HG02981 (cell line): ENCODE results near the gene BIRC5.
"Not testable (repeated sequence)": the region's sequence is repeated elsewhere in the genome, so short reads cannot be mapped to it uniquely, and the experiment has no call there.

ENCODE experiments used
- ATAC-seq: cut with Tn5 transposase; IDR thresholded peaks from one replicate; pipeline ENCODE4 v1.9.1; 2021; ENCODE audit warnings: mild to moderate bottlenecking, moderate library complexity; ENCODE audit not compliant: unreplicated experiment

BIRC5 gene

GRCh38 chr17:78238823-78239488 is 24.9 kb downstream of the BIRC5 start:
- ATAC-seq: no peak

GRCh38 chr17:78239489-78239931 is 25.5 kb downstream of the BIRC5 start:
- no peak for ATAC-seq

GRCh38 chr17:78240012-78240655 is 26.1 kb downstream of the BIRC5 start:
- ATAC-seq: no peak

GRCh38 chr17:78240839-78241238 is 26.8 kb downstream of the BIRC5 start:
- ATAC-seq: no peak

- no peak for ATAC-seq
Measured at GRCh38 chr17:78241277-78242023, 27.4 kb downstream of the BIRC5 start.

- ATAC-seq: peak; percentile 56
Measured at GRCh38 chr17:78242024-78242742, 28.1 kb downstream of the BIRC5 start.

- ATAC-seq: no peak
Measured at GRCh38 chr17:78247304-78247703, 33.3 kb downstream of the BIRC5 start.

GRCh38 chr17:78248051-78248914 is 34.2 kb downstream of the BIRC5 start:
- ATAC-seq: no peak

- no peak for ATAC-seq
Measured at GRCh38 chr17:78249074-78249817, 35.2 kb downstream of the BIRC5 start.

GRCh38 chr17:78249818-78250806 is 36.1 kb downstream of the BIRC5 start:
- no peak for ATAC-seq

- ATAC-seq: peak; percentile 52
Measured at GRCh38 chr17:78250891-78251772, 37.1 kb downstream of the BIRC5 start.

- ATAC-seq: no peak
Measured at GRCh38 chr17:78251773-78252103, 37.7 kb downstream of the BIRC5 start.

- ATAC-seq: no peak
Measured at GRCh38 chr17:78252111-78252634, 38.1 kb downstream of the BIRC5 start.

- ATAC-seq: no peak
Measured at GRCh38 chr17:78252701-78253635, 38.9 kb downstream of the BIRC5 start.

- not testable (repeated sequence) for ATAC-seq
Measured at GRCh38 chr17:78253636-78253945, 39.5 kb downstream of the BIRC5 start.

- ATAC-seq: peak; percentile 40
Measured at GRCh38 chr17:78253946-78254672, 40.1 kb downstream of the BIRC5 start.
